ENCODE measurements around the gene AAGAB. TPM values are rescaled to one million over a fixed set of nuclear protein-coding genes. Genes with fewer than 3 reads are reported as not detected.

Gene AAGAB
- total RNA-seq, 1 experiment from 2014 or later = 102 TPM

DNA sequence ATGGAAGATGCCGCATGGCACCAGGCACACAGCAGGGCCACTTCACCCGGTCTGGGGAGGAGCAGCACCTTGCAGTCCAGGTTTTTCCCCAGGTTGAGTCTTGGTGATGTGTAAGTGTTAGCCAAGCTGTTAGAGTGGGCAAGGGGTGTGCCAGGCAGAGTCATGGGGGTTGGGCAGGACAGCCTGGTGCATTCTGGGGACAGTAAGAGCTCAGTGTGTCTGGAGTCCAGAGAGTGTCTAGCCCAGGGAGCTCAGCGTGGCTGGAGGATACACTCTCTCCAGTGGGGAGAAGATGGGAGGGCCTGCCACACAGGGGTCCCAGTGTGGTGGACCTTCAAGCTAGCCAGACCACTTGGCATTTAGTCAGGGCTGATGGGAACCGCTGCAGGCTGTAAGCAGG is 87.4 kb downstream of the AAGAB start:
- Histone ChIP-seq H3K4me1 (ENCODE audit: control insufficient read depth, insufficient read depth, low read length) (peaks cover 100% of the 10 kb centered on the region), H3K4me3 (ENCODE audit: low read depth in 2 of 2, low read length in 2 of 2) (no peak overlapping the region), H3K36me3 (ENCODE audit: control insufficient read depth, insufficient read depth, low read length) (peaks cover 20% of the 10 kb centered on the region; the same call in 1 of the 2 replicates), H3K27ac (ENCODE audit: low read length) (peak overlapping the region; percentile 94), H3K9me3 (ENCODE audit: control insufficient read depth, insufficient read depth, low read depth, low read length) (no peaks in the 10 kb centered on the region), H3K27me3 (ENCODE audit: control insufficient read depth, insufficient read depth, low read length) (no peaks in the 10 kb centered on the region)
- CTCF ChIA-PET = interaction anchor here (0.6 kb wide), 1 partner anchor 113 kb away, joined by 3 read pairs; no protein-coding TSS in a partner anchor
- POLR2A ChIA-PET = no interaction called here
- intact Hi-C loops (cut with micrococcal nuclease; ENCODE audit: unreplicated experiment) (no loop called here), in situ Hi-C loops (cut with HindIII; ENCODE audit: low pct_unique_long_range_greater_than_20kb, low sequenced_read_pairs) (no loop called here)
- TF ChIP-seq POLR2AphosphoS5 (IDR thresholded peaks at IDR 0.05; ENCODE audit: low read depth, low read length) (no peak), TCF7L2 (IDR thresholded peaks at IDR 0.05; ENCODE audit: low read depth, low read length) (no peak), SIN3A (IDR thresholded peaks at IDR 0.05; ENCODE audit: borderline replicate concordance, insufficient read depth, low read depth, low read length) (no peak)
- TF ChIP-seq, protein P1, sequence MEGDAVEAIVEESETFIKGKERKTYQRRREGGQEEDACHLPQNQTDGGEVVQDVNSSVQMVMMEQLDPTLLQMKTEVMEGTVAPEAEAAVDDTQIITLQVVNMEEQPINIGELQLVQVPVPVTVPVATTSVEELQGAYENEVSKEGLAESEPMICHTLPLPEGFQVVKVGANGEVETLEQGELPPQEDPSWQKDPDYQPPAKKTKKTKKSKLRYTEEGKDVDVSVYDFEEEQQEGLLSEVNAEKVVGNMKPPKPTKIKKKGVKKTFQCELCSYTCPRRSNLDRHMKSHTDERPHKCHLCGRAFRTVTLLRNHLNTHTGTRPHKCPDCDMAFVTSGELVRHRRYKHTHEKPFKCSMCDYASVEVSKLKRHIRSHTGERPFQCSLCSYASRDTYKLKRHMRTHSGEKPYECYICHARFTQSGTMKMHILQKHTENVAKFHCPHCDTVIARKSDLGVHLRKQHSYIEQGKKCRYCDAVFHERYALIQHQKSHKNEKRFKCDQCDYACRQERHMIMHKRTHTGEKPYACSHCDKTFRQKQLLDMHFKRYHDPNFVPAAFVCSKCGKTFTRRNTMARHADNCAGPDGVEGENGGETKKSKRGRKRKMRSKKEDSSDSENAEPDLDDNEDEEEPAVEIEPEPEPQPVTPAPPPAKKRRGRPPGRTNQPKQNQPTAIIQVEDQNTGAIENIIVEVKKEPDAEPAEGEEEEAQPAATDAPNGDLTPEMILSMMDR (IDR thresholded peaks at IDR 0.05) = no peak
- TF ChIP-seq, protein P2, sequence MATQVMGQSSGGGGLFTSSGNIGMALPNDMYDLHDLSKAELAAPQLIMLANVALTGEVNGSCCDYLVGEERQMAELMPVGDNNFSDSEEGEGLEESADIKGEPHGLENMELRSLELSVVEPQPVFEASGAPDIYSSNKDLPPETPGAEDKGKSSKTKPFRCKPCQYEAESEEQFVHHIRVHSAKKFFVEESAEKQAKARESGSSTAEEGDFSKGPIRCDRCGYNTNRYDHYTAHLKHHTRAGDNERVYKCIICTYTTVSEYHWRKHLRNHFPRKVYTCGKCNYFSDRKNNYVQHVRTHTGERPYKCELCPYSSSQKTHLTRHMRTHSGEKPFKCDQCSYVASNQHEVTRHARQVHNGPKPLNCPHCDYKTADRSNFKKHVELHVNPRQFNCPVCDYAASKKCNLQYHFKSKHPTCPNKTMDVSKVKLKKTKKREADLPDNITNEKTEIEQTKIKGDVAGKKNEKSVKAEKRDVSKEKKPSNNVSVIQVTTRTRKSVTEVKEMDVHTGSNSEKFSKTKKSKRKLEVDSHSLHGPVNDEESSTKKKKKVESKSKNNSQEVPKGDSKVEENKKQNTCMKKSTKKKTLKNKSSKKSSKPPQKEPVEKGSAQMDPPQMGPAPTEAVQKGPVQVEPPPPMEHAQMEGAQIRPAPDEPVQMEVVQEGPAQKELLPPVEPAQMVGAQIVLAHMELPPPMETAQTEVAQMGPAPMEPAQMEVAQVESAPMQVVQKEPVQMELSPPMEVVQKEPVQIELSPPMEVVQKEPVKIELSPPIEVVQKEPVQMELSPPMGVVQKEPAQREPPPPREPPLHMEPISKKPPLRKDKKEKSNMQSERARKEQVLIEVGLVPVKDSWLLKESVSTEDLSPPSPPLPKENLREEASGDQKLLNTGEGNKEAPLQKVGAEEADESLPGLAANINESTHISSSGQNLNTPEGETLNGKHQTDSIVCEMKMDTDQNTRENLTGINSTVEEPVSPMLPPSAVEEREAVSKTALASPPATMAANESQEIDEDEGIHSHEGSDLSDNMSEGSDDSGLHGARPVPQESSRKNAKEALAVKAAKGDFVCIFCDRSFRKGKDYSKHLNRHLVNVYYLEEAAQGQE (IDR thresholded peaks at IDR 0.05; ENCODE audit: insufficient read depth in 1 of 2, low read depth in 2 of 2, low read length in 1 of 2) = no peak
- DNase-seq (ENCODE audit: low read depth, low spot score) (no peak), ATAC-seq (no peak; the same call in 1 of the 2 replicates)
- no TSS peak for BruUV-seq (replicated peaks)

DNA sequence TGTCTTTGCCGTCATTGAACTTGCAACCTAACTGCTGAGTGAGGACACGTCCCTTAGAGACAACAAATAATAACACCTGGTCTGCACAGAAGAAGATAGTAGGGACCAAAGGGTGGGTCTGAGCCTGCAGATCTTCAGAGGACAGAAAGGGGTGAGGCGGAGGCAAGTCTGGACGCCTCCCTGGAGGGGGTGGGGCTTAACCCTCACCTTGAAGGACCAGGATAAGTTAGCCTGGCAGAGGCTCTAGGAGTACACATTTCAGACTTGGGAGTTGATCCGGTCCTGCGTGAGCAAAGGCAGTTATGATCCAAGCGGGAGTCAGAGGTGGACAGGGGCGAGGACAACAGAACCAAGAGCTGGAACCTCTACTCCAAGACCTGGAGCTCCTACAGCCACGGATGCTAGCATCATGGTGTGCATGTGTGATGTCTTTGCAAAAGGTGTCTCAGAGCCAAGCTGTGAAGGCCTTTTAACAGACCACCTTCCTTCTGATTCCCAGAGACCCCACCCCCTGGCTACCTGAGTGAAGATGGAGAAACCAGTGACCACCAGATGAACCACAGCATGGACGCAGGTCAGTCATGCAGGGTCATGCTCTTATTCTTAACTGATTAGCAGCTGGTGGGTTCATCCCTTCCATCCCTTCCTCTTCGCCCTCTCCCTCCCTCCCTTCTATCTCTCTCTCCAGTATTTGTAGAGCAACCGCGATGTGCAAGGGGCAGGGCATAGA is 88.0 kb downstream of the AAGAB start:
- ATAC-seq (0 out of 2 replicates have a peak, but pooled peaks have one; percentile 2), DNase-seq (ENCODE audit: low read depth, low spot score) (no peak)
- ChIA-PET CTCF (no interaction called here), POLR2A (no interaction called here)
- Histone ChIP-seq H3K36me3 (ENCODE audit: control insufficient read depth, insufficient read depth, low read length) (peaks cover 17% of the 10 kb centered on the region; the same call in 1 of the 2 replicates), H3K4me3 (ENCODE audit: low read depth in 2 of 2, low read length in 2 of 2) (no peak overlapping the region), H3K27me3 (ENCODE audit: control insufficient read depth, insufficient read depth, low read length) (no peaks in the 10 kb centered on the region), H3K4me1 (ENCODE audit: control insufficient read depth, insufficient read depth, low read length) (peaks cover 100% of the 10 kb centered on the region), H3K9me3 (ENCODE audit: control insufficient read depth, insufficient read depth, low read depth, low read length) (no peaks in the 10 kb centered on the region), H3K27ac (ENCODE audit: low read length) (peak overlapping the region; percentile 94)
- in situ Hi-C loops (cut with HindIII; ENCODE audit: low pct_unique_long_range_greater_than_20kb, low sequenced_read_pairs) (no loop called here), intact Hi-C loops (cut with micrococcal nuclease; ENCODE audit: unreplicated experiment) (no loop called here)
- TF ChIP-seq POLR2AphosphoS5 (IDR thresholded peaks at IDR 0.05; ENCODE audit: low read depth, low read length) = peak; percentile 63; the same call in 1 of the 2 replicates
- no peak for TF ChIP-seq TCF7L2 (IDR thresholded peaks at IDR 0.05; ENCODE audit: low read depth, low read length)
- no TSS peak for BruUV-seq (replicated peaks)

Data from Panc1 (cell line).